CD4-positive, alpha-beta T cell (primary cell): ENCODE data around the gene CDK5RAP2. TPM values are rescaled to one million over a fixed set of nuclear protein-coding genes. Genes with fewer than 3 reads are reported as not detected.
"Not testable (repeated sequence)": the region's sequence is repeated elsewhere in the genome, so short reads cannot be mapped to it uniquely, and the experiment has no call there.

ENCODE experiments used
- ATAC-seq: fragments of 200-7000 bp; cut with Tn5 transposase; one replicate; pipeline ENCODE4 v1.10.0; 2022; ENCODE audit warnings: mild to moderate bottlenecking; ENCODE audit not compliant: poor library complexity
- CTCF ChIA-PET: fragments of 350-600 bp; sonication (Branson Sonifier 250); formaldehyde crosslinking; loops from one replicate; lab custom pipeline; 2021; ENCODE audit warnings: antibody characterized with exemption, inconsistent platforms; lab: Charles Lee
- POLR2A ChIA-PET: fragments of 350-600 bp; sonication (Branson Sonifier 250); formaldehyde crosslinking; loops from one replicate; lab custom pipeline; 2021; ENCODE audit warnings: antibody characterized with exemption, inconsistent platforms; lab: Charles Lee
- DNase-seq, 14 experiments: peaks; one replicate each; pipeline ENCODE4 v3.0.0-alpha.2; 2013 to 2020; ENCODE audit warnings: mixed read lengths in 2 of 14
- H3K27ac ChIP-seq, 2 donors: one replicate each; pipeline versions ENCODE4 v1.5.1 to v1.7.0; 2013; ENCODE audit warnings: low read length in 2 of 2, low read depth in 1 of 2, mild to moderate bottlenecking in 1 of 2
- H3K27me3 ChIP-seq, 2 experiments: 1 replicate in 1 of 2; 2 replicates in 1 of 2; pipeline versions ENCODE4 v1.6.1 to v1.7.0; 2013; ENCODE audit warnings: low read length in 2 of 2, control low read depth in 1 of 2, mild to moderate bottlenecking in 1 of 2, moderate library complexity in 1 of 2; ENCODE audit not compliant: insufficient read depth in 2 of 2, control insufficient read depth in 1 of 2
- H3K36me3 ChIP-seq: one replicate; pipeline ENCODE4 v1.6.1; 2013; ENCODE audit warnings: low read length, control low read depth; ENCODE audit not compliant: insufficient read depth
- H3K4me1 ChIP-seq: one replicate; pipeline ENCODE4 v1.6.1; 2013; ENCODE audit warnings: low read length, control low read depth; ENCODE audit not compliant: insufficient read depth
- H3K4me3 ChIP-seq: one replicate; pipeline ENCODE4 v1.5.1; 2013; ENCODE audit warnings: mild to moderate bottlenecking, low read length, moderate library complexity
- H3K9me3 ChIP-seq, 2 experiments: 1 replicate in 1 of 2; 2 replicates in 1 of 2; pipeline versions ENCODE4 v1.6.1 to v1.7.0; 2013; ENCODE audit warnings: low read length in 2 of 2, mild to moderate bottlenecking in 2 of 2, control low read depth in 1 of 2, moderate library complexity in 1 of 2; ENCODE audit not compliant: control insufficient read depth in 1 of 2, insufficient read depth in 1 of 2
- H3K27ac Mint-ChIP-seq: one replicate; pipeline ENCODE4 v1.8.0; 2020; ENCODE audit warnings: mixed read lengths
- H3K27me3 Mint-ChIP-seq: one replicate; pipeline ENCODE4 v1.8.0; 2021; ENCODE audit warnings: mixed read lengths
- H3K36me3 Mint-ChIP-seq: one replicate; pipeline ENCODE4 v1.8.0; 2021; ENCODE audit warnings: low read depth, mixed read lengths
- H3K4me1 Mint-ChIP-seq: one replicate; pipeline ENCODE4 v1.8.0; 2021; ENCODE audit warnings: low read depth, mixed read lengths
- H3K4me3 Mint-ChIP-seq: one replicate; pipeline ENCODE4 v1.8.0; 2020; ENCODE audit warnings: mild to moderate bottlenecking, mixed read lengths
- H3K9me3 Mint-ChIP-seq: one replicate; pipeline ENCODE4 v1.8.0; 2020; ENCODE audit warnings: mixed read lengths
- CTCF ChIP-seq: fragments of 200-600 bp; IDR thresholded peaks from one replicate; pipeline ENCODE4 v1.8.0; 2022; ENCODE audit warnings: antibody characterized with exemption, mild to moderate bottlenecking
- intact Hi-C, 2 experiments: fragments of 100-400 bp; cut with DNase I in 1 of 2; cut with micrococcal nuclease in 1 of 2; formaldehyde crosslinking; loops; one replicate each; pipeline versions ENCODE4 v1.15.1 to v1.9.0; 2023 to 2025; cut with DNase I, micrococcal nuclease
- total RNA-seq, 174 experiments: library from RNA in 2 of 174; stranded (reverse) in 2 of 174; gene quantifications; one replicate each; pipeline ENCODE4 v1.2.3 and lab custom pipeline; 2021 to 2026

The CDK5RAP2 gene
- total RNA-seq, 2 experiments from 2014 or later = 55.0 to 56.0 TPM

GRCh38 chr9:120464887-120465421 is 115.0 kb downstream of the CDK5RAP2 start:
- ChIA-PET CTCF (no interaction called here), POLR2A (no interaction called here)
- Histone ChIP-seq H3K9me3 (no peaks in the 10 kb centered on the region), H3K27ac (no peak overlapping the region), H3K36me3 (peaks cover 58% of the 10 kb centered on the region), H3K4me3 (no peak overlapping the region), H3K4me1 (no peaks in the 10 kb centered on the region), H3K27me3 (no peaks in the 10 kb centered on the region)
- no peak overlapping the region for H3K27ac Mint-ChIP-seq
- intact Hi-C loops = no loop called here
- DNase-seq = no peak
- no peak for TF ChIP-seq CTCF
- H3K27me3 Mint-ChIP-seq = no peaks in the 10 kb centered on the region
- no peak overlapping the region for H3K4me3 Mint-ChIP-seq
- peaks cover 96% of the 10 kb centered on the region for H3K36me3 Mint-ChIP-seq
- ATAC-seq = no peak
- H3K4me1 Mint-ChIP-seq = no peaks in the 10 kb centered on the region
- H3K9me3 Mint-ChIP-seq = no peaks in the 10 kb centered on the region

DNA sequence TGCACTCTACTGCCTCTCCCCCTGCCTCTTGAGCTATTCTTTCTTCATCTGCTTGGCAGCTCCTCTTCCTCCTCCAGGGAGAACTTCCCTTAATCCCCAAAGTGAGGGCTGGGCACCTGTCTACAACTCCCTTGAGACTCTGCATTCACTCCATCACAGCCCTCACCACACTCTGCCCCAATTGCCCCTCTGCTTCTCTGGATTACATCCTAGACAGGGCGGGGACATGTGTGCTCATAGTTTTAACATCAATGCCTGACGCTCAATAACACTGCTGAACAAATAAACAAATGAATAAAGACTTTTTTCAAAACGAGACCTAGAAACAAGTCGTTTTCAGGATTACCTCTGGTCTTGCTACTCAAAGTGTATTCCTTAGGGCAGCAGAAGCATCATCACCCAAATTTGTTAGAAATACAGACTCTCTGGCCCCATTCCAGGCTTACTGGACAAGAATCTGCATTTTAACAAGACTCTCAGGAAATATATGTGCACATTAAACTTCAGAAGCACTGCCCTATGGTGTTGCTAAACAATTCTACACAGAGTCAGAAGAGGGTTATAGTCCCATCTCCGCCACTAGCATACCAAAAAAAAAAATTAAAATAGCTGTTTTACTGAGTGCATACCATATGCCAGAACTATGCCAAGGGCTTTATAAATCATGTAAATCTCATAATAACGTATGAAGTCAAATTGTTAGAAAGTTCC is 115.6 kb downstream of the CDK5RAP2 start:
- Histone ChIP-seq H3K27me3 (no peaks in the 10 kb centered on the region), H3K9me3 (no peaks in the 10 kb centered on the region), H3K4me3 (no peak overlapping the region), H3K27ac (no peak overlapping the region), H3K4me1 (no peaks in the 10 kb centered on the region), H3K36me3 (peaks cover 55% of the 10 kb centered on the region)
- Mint-ChIP-seq H3K36me3 (peaks cover 96% of the 10 kb centered on the region), H3K9me3 (no peaks in the 10 kb centered on the region), H3K27ac (no peak overlapping the region), H3K4me3 (no peak overlapping the region), H3K4me1 (no peaks in the 10 kb centered on the region), H3K27me3 (no peaks in the 10 kb centered on the region)
- ATAC-seq = no peak
- no peak for DNase-seq
- ChIA-PET POLR2A (no interaction called here), CTCF (no interaction called here)
- intact Hi-C loops = no loop called here
- TF ChIP-seq CTCF = no peak

- POLR2A ChIA-PET = no interaction called here
- Histone ChIP-seq H3K27me3 (no peaks in the 10 kb centered on the region), H3K27ac (no peak overlapping the region), H3K4me1 (no peaks in the 10 kb centered on the region), H3K9me3 (no peaks in the 10 kb centered on the region), H3K4me3 (no peak overlapping the region), H3K36me3 (peaks cover 60% of the 10 kb centered on the region)
- Mint-ChIP-seq H3K27me3 (no peaks in the 10 kb centered on the region), H3K27ac (no peak overlapping the region), H3K9me3 (no peaks in the 10 kb centered on the region), H3K4me1 (no peaks in the 10 kb centered on the region), H3K36me3 (peaks cover 96% of the 10 kb centered on the region), H3K4me3 (no peak overlapping the region)
- CTCF ChIA-PET = no interaction called here
- intact Hi-C loops = no loop called here
- no peak for TF ChIP-seq CTCF
- ATAC-seq = no peak
- DNase-seq = no peak
Measured at GRCh38 chr9:120463765-120464164, 116.2 kb downstream of the CDK5RAP2 start.

GRCh38 chr9:120461677-120462076 is 118.3 kb downstream of the CDK5RAP2 start:
- H3K27ac Mint-ChIP-seq, H3K4me1 ChIP-seq, H3K27ac ChIP-seq, H3K27me3 Mint-ChIP-seq, intact Hi-C loops, CTCF ChIA-PET, H3K9me3 ChIP-seq, POLR2A ChIA-PET, H3K4me3 ChIP-seq, DNase-seq, H3K9me3 Mint-ChIP-seq, H3K4me3 Mint-ChIP-seq, H3K27me3 ChIP-seq, ATAC-seq, H3K4me1 Mint-ChIP-seq: not testable (repeated sequence)
- peaks cover 96% of the 10 kb centered on the region for H3K36me3 Mint-ChIP-seq
- peaks cover 57% of the 10 kb centered on the region for H3K36me3 ChIP-seq
